OCI-LY7 (cell line): ENCODE results near the gene SRCAP. TPM values are rescaled to one million over a fixed set of nuclear protein-coding genes. Genes with fewer than 3 reads are reported as not detected.

Source experiments
- BruUV-seq: library from RNA; stranded (reverse); fragments of 400-500 nt; replicated peaks from 2 replicates; lab custom pipeline; 2021; lab: Mats Ljungman, UMichigan
- CTCF ChIA-PET: fragments of 300-600 bp; sonication (Branson Sonifier 250); formaldehyde crosslinking; loops from one replicate; lab custom pipeline; 2022; ENCODE audit warnings: antibody characterized with exemption; ENCODE audit not compliant: unreplicated experiment; lab: Charles Lee
- POLR2A ChIA-PET: fragments of 300-600 bp; sonication (Branson Sonifier 250); formaldehyde crosslinking; loops from one replicate; lab custom pipeline; 2022; ENCODE audit warnings: antibody characterized with exemption; lab: Charles Lee
- DNase-seq: peaks from one replicate; pipeline ENCODE4 v3.0.0-alpha.2; 2015; ENCODE audit warnings: low spot score
- H2AFZ ChIP-seq: fragments of 200-600 bp; sonication (generic), shearing (Covaris generic); 2 replicates; pipeline ENCODE4 v1.6.1; 2014; ENCODE audit warnings: mild to moderate bottlenecking, antibody characterized with exemption, low read length, moderate library complexity
- H3K27ac ChIP-seq: fragments of 200-600 bp; sonication (generic); 2 replicates; pipeline ENCODE4 v1.5.1; 2014; ENCODE audit warnings: mixed run types, low read depth, mild to moderate bottlenecking, moderate library complexity, low read length, inconsistent platforms; ENCODE audit not compliant: poor library complexity, severe bottlenecking
- H3K36me3 ChIP-seq: fragments of 200-600 bp; sonication (generic); 2 replicates; pipeline ENCODE4 v1.6.1; 2014; ENCODE audit warnings: mild to moderate bottlenecking, antibody characterized with exemption, low read length, moderate library complexity, mixed read lengths; ENCODE audit not compliant: insufficient read depth
- H3K4me1 ChIP-seq: fragments of 200-600 bp; sonication (generic); 2 replicates; pipeline ENCODE4 v1.5.1; 2014; ENCODE audit warnings: mild to moderate bottlenecking, low read length; ENCODE audit not compliant: insufficient read depth, poor library complexity, severe bottlenecking
- H3K4me2 ChIP-seq: fragments of 200-600 bp; sonication (generic); 2 replicates; pipeline ENCODE4 v1.6.1; 2014; ENCODE audit warnings: mild to moderate bottlenecking, low read length
- H3K4me3 ChIP-seq: fragments of 200-600 bp; sonication (generic); 2 replicates; pipeline ENCODE4 v1.5.1; 2014; ENCODE audit warnings: mild to moderate bottlenecking, low read depth, low read length; ENCODE audit not compliant: poor library complexity, severe bottlenecking
- H3K79me2 ChIP-seq: fragments of 200-600 bp; sonication (generic); 2 replicates; pipeline ENCODE4 v1.6.1; 2016; ENCODE audit warnings: low read depth, mild to moderate bottlenecking, low read length, moderate library complexity, mixed read lengths; ENCODE audit not compliant: insufficient read depth
- H3K9me2 ChIP-seq: fragments of 200-600 bp; sonication (generic); 2 replicates; pipeline ENCODE4 v1.6.1; 2016; ENCODE audit warnings: mild to moderate bottlenecking, low read length, mixed read lengths; ENCODE audit not compliant: insufficient read depth
- H3K9me3 ChIP-seq: fragments of 200-600 bp; sonication (generic); 2 replicates; pipeline ENCODE4 v1.6.1; 2014; ENCODE audit warnings: mild to moderate bottlenecking, mixed run types, low read length, mixed read lengths
- H4K20me1 ChIP-seq: fragments of 200-600 bp; sonication (generic); 2 replicates; pipeline ENCODE4 v1.6.1; 2014; ENCODE audit warnings: mild to moderate bottlenecking, antibody characterized with exemption, low read length, moderate library complexity, mixed read lengths; ENCODE audit not compliant: insufficient read depth
- CTCF ChIP-seq: fragments of 200-600 bp; sonication (generic); conservative IDR thresholded peaks from 2 replicates; pipeline ENCODE4 v1.5.1; 2014; ENCODE audit warnings: mild to moderate bottlenecking, antibody characterized with exemption, low read length, moderate library complexity, mixed read lengths
- EZH2phosphoT487 ChIP-seq: fragments of 200-600 bp; sonication (generic); IDR thresholded peaks from 2 replicates; pipeline ENCODE4 v1.6.1; 2018; ENCODE audit warnings: low read depth, borderline replicate concordance, mild to moderate bottlenecking, mixed run types, antibody characterized with exemption, low read length, moderate library complexity, mixed read lengths
- intact Hi-C: fragments of 100-400 bp; cut with micrococcal nuclease; formaldehyde crosslinking; loops from one replicate; pipeline ENCODE4 v1.10.0; 2022; ENCODE audit not compliant: unreplicated experiment
- total RNA-seq, 2 experiments: library from RNA; depleted of rRNA in 1 of 2; stranded (reverse); fragments of >200 nt in 1 of 2; shearing (Covaris generic) in 1 of 2; gene quantifications; 2 replicates each; pipeline ENCODE4 v1.2.3, GENCODE V29; 2014 to 2022

Gene SRCAP
- total RNA-seq, 2 experiments from 2014 or later = 41.8 to 93.7 TPM

- Histone ChIP-seq H3K4me3 (no peak overlapping the region), H3K79me2 (0 out of 2 replicates have a peak, but pooled peaks cover 3% of the 10 kb centered on the region), H3K9me2 (no peaks in the 10 kb centered on the region), H2AFZ (no peak overlapping the region), H3K36me3 (peaks cover 100% of the 10 kb centered on the region), H4K20me1 (no peaks in the 10 kb centered on the region), H3K4me2 (no peak overlapping the region), H3K4me1 (no peaks in the 10 kb centered on the region), H3K27ac (no peak overlapping the region), H3K9me3 (no peaks in the 10 kb centered on the region)
- TF ChIP-seq CTCF = no peak
- TF ChIP-seq EZH2phosphoT487 = no peak
- DNase-seq = no peak
- no TSS peak for BruUV-seq
- ChIA-PET POLR2A (interaction anchor here (0.6 to 0.8 kb wide), 2 partner anchors 11 to 13 kb away, joined by 3 read pairs; no protein-coding TSS in a partner anchor), CTCF (no interaction called here)
- intact Hi-C loops = no loop called here
These were observed 25.9 kb downstream of the SRCAP start for GRCh38 chr16:30724641-30725417.

- DNase-seq = no peak
- CTCF ChIA-PET = no interaction called here
- Histone ChIP-seq H3K27ac (no peak overlapping the region), H3K9me2 (no peaks in the 10 kb centered on the region), H4K20me1 (no peaks in the 10 kb centered on the region), H3K4me3 (no peak overlapping the region), H3K36me3 (peaks cover 100% of the 10 kb centered on the region), H2AFZ (no peak overlapping the region), H3K79me2 (0 out of 2 replicates have a peak, but pooled peaks cover 3% of the 10 kb centered on the region), H3K4me1 (no peaks in the 10 kb centered on the region), H3K9me3 (no peaks in the 10 kb centered on the region), H3K4me2 (no peak overlapping the region)
- no TSS peak for BruUV-seq
- no peak for TF ChIP-seq EZH2phosphoT487
- TF ChIP-seq CTCF = no peak
- intact Hi-C loops = no loop called here
- POLR2A ChIA-PET = interaction anchor here (0.6 to 0.8 kb wide), 3 partner anchors 10 to 293 kb away, joined by 3 read pairs; no protein-coding TSS in a partner anchor
These were observed 26.4 kb downstream of the SRCAP start for GRCh38 chr16:30725418-30725792.

- ChIA-PET CTCF (no interaction called here), POLR2A (no interaction called here)
- H3K27ac ChIP-seq = no peak overlapping the region
- no peaks in the 10 kb centered on the region for H3K9me2 ChIP-seq
- H3K9me3 ChIP-seq = no peaks in the 10 kb centered on the region
- H3K36me3 ChIP-seq = peaks cover 100% of the 10 kb centered on the region
- TF ChIP-seq EZH2phosphoT487 (no peak), CTCF (no peak)
- intact Hi-C loops = no loop called here
- H4K20me1 ChIP-seq = no peaks in the 10 kb centered on the region
- H3K79me2 ChIP-seq = 0 out of 2 replicates have a peak, but pooled peaks cover 3% of the 10 kb centered on the region
- DNase-seq = no peak
- no peaks in the 10 kb centered on the region for H3K4me1 ChIP-seq
- no TSS peak for BruUV-seq
- no peak overlapping the region for H2AFZ ChIP-seq
- H3K4me2 ChIP-seq = no peak overlapping the region
- no peak overlapping the region for H3K4me3 ChIP-seq
These were observed 29.4 kb downstream of the SRCAP start for GRCh38 chr16:30728321-30728720.
